Smooth muscle cell (in vitro differentiated cells): ENCODE data around the gene DTNBP1. TPM values are rescaled to one million over a fixed set of nuclear protein-coding genes. Genes with fewer than 3 reads are reported as not detected.

Experiments
- DNase-seq: peaks from one replicate; lab custom pipeline; 2025; ENCODE audit not compliant: unreplicated experiment; lab: John Stamatoyannopoulos, UW
- H2AFZ ChIP-seq: fragments of 200-600 bp; sonication (generic); 2 replicates; pipeline ENCODE4 v1.6.0; 2016; ENCODE audit warnings: antibody characterized with exemption, low read depth, mild to moderate bottlenecking
- H3F3A ChIP-seq: fragments of 200-600 bp; sonication (generic); 2 replicates; pipeline ENCODE4 v1.6.0; 2017; ENCODE audit warnings: antibody characterized with exemption, low read depth
- H3K27ac ChIP-seq: fragments of 200-600 bp; sonication (generic); 2 replicates; pipeline ENCODE4 v1.5.1; 2016; ENCODE audit warnings: low read depth, mild to moderate bottlenecking
- H3K27me3 ChIP-seq: fragments of 200-600 bp; sonication (generic); 2 replicates; pipeline ENCODE4 v1.6.1; 2016; ENCODE audit warnings: low read depth, mild to moderate bottlenecking
- H3K36me3 ChIP-seq: fragments of 200-600 bp; sonication (generic); 2 replicates; pipeline ENCODE4 v1.5.1; 2016; ENCODE audit warnings: low read depth
- H3K4me1 ChIP-seq: fragments of 200-600 bp; sonication (generic); 2 replicates; pipeline ENCODE4 v1.5.1; 2016; ENCODE audit warnings: low read depth
- H3K4me2 ChIP-seq: fragments of 200-600 bp; sonication (generic); 2 replicates; pipeline ENCODE4 v1.6.0; 2016; ENCODE audit warnings: mild to moderate bottlenecking
- H3K4me3 ChIP-seq: fragments of 200-600 bp; sonication (generic); 2 replicates; pipeline ENCODE4 v1.5.1; 2016; ENCODE audit warnings: mild to moderate bottlenecking
- H3K79me2 ChIP-seq: fragments of 200-600 bp; sonication (generic); 2 replicates; pipeline ENCODE4 v1.6.0; 2016; ENCODE audit warnings: low read depth, mild to moderate bottlenecking
- H3K9ac ChIP-seq: fragments of 200-600 bp; sonication (generic); 2 replicates; pipeline ENCODE4 v1.6.0; 2016; ENCODE audit warnings: low read depth
- H3K9me3 ChIP-seq: fragments of 200-600 bp; sonication (generic); replicated peaks from 2 replicates; pipeline ENCODE4 v1.5.1; 2016; ENCODE audit warnings: low read depth
- H4K20me1 ChIP-seq: fragments of 200-600 bp; sonication (generic); 2 replicates; pipeline ENCODE4 v1.6.0; 2016; ENCODE audit warnings: low read depth
- WGBS: methylation state at CpG from one replicate; pipeline ENCODE4 v1.1.7; 2016; ENCODE audit warnings: low lambda C conversion rate; 5-methylcytosine and 5-hydroxymethylcytosine counted together
- polyA plus RNA-seq: library from polyadenylated mRNA; unstranded; fragments of >200 nt; fragmentation: Nextera tagmentation; extraction: Ambion mirVana; gene quantifications from 2 replicates; pipeline ENCODE4 v1.2.1, GENCODE V29; 2016
- total RNA-seq: library from RNA; depleted of rRNA; stranded (reverse); fragments of >200 nt; gene quantifications from 2 replicates; pipeline ENCODE4 v1.2.3, GENCODE V29; 2014
- TF ChIP-seq, protein P1 (sequence below): fragments of 200-600 bp; sonication (generic); IDR thresholded peaks from 2 replicates; pipeline ENCODE4 v1.5.1; 2017; ENCODE audit warnings: borderline replicate concordance, mild to moderate bottlenecking, antibody characterized with exemption; ENCODE audit not compliant: insufficient read depth, poor library complexity, severe bottlenecking

The DTNBP1 gene
- total and polyA plus RNA-seq, 2 experiments from 2014 or later = 11.9 to 24.2 TPM

DNA sequence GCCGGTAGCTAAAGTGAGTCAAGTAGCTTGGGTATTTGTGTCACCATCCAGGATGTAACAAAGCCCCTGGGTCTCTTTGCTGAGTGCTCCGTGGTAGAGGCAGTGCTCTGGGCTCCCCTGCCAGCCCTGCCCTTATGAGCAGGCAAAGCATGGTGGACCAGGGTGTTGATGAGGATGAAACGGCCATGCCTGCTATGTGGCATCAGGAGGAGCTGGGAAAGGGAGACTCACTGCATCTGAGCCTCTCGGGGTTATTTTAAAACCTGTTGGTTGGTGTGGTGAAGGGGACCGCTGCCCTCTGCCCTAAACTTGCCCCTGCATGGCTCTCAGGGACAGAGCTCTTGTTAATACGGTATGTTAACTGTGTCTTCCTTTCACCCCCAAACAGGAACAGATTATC, 143.1 kb downstream of the DTNBP1 start:
- Histone ChIP-seq H3K79me2 (no peaks in the 10 kb centered on the region), H3K9me3 (no peaks in the 10 kb centered on the region), H3F3A (no peaks in the 10 kb centered on the region), H3K27me3 (no peaks in the 10 kb centered on the region), H3K36me3 (no peaks in the 10 kb centered on the region), H4K20me1 (peaks cover 9% of the 10 kb centered on the region), H3K4me3 (no peak overlapping the region), H3K4me2 (no peak overlapping the region), H3K9ac (no peak overlapping the region), H3K27ac (no peak overlapping the region), H3K4me1 (no peaks in the 10 kb centered on the region), H2AFZ (no peak overlapping the region)
- no peak for DNase-seq
- WGBS = 88% methylated on average over 6 of the region's 6 CpGs
- TF ChIP-seq, protein P1, sequence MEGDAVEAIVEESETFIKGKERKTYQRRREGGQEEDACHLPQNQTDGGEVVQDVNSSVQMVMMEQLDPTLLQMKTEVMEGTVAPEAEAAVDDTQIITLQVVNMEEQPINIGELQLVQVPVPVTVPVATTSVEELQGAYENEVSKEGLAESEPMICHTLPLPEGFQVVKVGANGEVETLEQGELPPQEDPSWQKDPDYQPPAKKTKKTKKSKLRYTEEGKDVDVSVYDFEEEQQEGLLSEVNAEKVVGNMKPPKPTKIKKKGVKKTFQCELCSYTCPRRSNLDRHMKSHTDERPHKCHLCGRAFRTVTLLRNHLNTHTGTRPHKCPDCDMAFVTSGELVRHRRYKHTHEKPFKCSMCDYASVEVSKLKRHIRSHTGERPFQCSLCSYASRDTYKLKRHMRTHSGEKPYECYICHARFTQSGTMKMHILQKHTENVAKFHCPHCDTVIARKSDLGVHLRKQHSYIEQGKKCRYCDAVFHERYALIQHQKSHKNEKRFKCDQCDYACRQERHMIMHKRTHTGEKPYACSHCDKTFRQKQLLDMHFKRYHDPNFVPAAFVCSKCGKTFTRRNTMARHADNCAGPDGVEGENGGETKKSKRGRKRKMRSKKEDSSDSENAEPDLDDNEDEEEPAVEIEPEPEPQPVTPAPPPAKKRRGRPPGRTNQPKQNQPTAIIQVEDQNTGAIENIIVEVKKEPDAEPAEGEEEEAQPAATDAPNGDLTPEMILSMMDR = no peak

DNA sequence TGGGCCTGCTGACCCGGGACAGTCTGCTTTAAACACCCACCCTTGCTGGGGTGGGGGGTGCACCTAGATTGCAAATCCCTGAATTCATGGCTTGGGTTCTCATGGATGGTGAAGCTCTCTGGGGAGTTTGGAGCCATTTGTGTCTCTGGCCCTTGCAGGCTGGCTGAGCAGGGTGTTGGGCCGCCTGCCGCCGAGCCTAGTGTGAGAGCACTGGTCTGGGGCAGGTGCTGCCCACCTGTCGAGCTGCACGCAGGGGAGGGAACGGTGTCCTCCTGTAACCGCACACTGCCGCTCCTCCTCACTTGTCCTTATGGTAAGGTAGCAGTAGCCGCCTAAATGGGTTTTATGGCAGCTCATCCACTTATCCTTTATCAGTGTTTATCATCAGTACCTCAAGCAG, 143.9 kb downstream of the DTNBP1 start:
- TF ChIP-seq, protein P1 = no peak
- Histone ChIP-seq H3K4me3 (no peak overlapping the region), H2AFZ (no peak overlapping the region), H3K9me3 (no peaks in the 10 kb centered on the region), H4K20me1 (peaks cover 9% of the 10 kb centered on the region), H3K4me1 (no peaks in the 10 kb centered on the region), H3K4me2 (no peak overlapping the region), H3K27me3 (no peaks in the 10 kb centered on the region), H3K9ac (no peak overlapping the region), H3F3A (no peaks in the 10 kb centered on the region), H3K27ac (no peak overlapping the region), H3K79me2 (no peaks in the 10 kb centered on the region), H3K36me3 (no peaks in the 10 kb centered on the region)
- 97% methylated on average over 10 of the region's 10 CpGs for WGBS
- DNase-seq = no peak

DNA sequence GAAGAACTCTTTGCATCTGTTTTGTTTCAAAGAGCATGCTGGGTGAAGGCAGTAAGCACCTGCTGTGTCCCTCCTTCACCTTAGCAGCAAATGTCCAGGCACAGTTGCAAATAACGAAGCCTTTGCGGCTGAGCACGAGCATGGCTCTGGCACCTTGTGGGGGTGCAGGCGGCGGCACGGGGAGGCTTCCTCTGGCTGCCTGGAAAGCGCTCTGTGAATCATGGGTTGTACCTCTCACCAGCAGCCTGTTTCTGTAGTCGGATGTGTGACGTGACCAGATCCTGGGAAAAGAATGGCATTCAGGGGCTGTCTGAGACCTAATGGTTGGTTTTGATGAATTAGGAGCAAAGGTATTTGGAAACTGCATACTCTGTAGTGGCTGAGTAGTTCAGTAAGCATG, 144.8 kb downstream of the DTNBP1 start:
- no peak overlapping the region for H3K4me3 ChIP-seq
- TF ChIP-seq, protein P1 = no peak
- 85% methylated on average over 9 of the region's 9 CpGs for WGBS
- no peaks in the 10 kb centered on the region for H3F3A ChIP-seq
- H3K27ac ChIP-seq = no peak overlapping the region
- no peaks in the 10 kb centered on the region for H3K4me1 ChIP-seq
- no peaks in the 10 kb centered on the region for H3K27me3 ChIP-seq
- H3K79me2 ChIP-seq = no peaks in the 10 kb centered on the region
- peaks cover 9% of the 10 kb centered on the region for H4K20me1 ChIP-seq
- DNase-seq = no peak
- no peaks in the 10 kb centered on the region for H3K9me3 ChIP-seq
- H3K4me2 ChIP-seq = no peak overlapping the region
- H3K36me3 ChIP-seq = no peaks in the 10 kb centered on the region
- H3K9ac ChIP-seq = no peak overlapping the region
- H2AFZ ChIP-seq = no peak overlapping the region

DNA sequence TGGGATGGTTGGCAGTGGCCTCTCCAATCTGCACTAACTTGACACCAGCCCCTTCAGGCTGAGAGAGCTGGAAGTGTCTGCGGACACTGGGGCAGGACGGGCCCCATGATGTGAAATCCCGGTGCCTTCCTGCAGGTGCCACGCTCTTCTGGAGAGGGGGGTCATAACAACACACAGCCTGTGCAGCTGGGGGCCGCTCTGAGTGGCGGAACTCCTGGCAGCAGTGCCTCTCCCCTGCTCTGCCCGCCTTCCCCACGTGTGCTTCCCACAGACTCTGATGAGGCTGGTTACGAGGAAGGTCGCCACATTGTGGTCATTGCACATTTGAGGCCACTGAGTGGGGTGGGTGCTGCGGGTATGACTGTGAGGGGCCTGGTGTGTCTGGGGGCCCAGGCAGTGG, 145.2 kb downstream of the DTNBP1 start:
- H3F3A ChIP-seq = no peaks in the 10 kb centered on the region
- H4K20me1 ChIP-seq = peaks cover 9% of the 10 kb centered on the region
- no peak for DNase-seq
- no peaks in the 10 kb centered on the region for H3K9me3 ChIP-seq
- WGBS = 92% methylated on average over 11 of the region's 11 CpGs
- no peak overlapping the region for H3K4me3 ChIP-seq
- TF ChIP-seq, protein P1 = no peak
- H3K79me2 ChIP-seq = no peaks in the 10 kb centered on the region
- H3K27me3 ChIP-seq = no peaks in the 10 kb centered on the region
- H3K9ac ChIP-seq = no peak overlapping the region
- H3K36me3 ChIP-seq = no peaks in the 10 kb centered on the region
- H3K27ac ChIP-seq = no peak overlapping the region
- no peak overlapping the region for H2AFZ ChIP-seq
- H3K4me2 ChIP-seq = no peak overlapping the region
- H3K4me1 ChIP-seq = no peaks in the 10 kb centered on the region
